ENCODE measurements around the gene EEA1.
A peak's percentile ranks its signal among the peaks of the same experiment; 100 is the strongest.

Gene EEA1

DNA sequence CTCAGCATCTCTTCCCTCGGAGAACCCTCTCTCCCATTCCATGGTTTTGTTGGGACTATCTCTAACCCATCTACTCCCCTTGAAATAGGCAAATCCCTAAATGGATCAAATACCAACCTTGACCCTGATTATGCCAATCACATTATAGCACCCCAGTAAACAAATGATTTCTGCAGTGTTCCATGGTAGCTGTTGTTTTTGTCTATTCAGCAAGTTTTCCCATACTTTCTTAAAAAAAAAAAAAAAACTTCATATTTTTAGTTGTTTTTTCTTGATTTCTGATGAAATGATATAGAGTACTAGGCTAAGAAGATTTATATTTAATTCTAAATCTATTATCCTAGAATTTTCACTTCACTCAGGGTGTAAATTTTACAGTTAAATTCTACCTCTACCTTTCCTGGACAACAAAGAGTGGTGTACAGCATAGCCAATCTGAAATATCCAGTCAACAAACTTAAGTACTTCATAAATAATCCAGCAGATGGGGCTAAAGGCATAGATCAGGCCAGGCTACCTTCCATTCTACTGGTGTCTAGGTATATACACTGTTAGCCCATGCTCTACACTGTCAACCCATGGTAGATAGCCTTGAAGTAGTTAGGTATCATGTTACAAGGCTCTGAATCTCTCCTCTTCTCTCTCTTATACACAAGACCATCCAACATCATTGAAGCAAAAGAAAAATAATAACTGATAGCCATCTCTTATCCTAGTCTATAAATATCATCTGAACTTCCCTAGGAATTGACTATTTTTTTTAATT is 144.1 kb downstream of the EEA1 start:
- TF ChIP-seq, protein P1, sequence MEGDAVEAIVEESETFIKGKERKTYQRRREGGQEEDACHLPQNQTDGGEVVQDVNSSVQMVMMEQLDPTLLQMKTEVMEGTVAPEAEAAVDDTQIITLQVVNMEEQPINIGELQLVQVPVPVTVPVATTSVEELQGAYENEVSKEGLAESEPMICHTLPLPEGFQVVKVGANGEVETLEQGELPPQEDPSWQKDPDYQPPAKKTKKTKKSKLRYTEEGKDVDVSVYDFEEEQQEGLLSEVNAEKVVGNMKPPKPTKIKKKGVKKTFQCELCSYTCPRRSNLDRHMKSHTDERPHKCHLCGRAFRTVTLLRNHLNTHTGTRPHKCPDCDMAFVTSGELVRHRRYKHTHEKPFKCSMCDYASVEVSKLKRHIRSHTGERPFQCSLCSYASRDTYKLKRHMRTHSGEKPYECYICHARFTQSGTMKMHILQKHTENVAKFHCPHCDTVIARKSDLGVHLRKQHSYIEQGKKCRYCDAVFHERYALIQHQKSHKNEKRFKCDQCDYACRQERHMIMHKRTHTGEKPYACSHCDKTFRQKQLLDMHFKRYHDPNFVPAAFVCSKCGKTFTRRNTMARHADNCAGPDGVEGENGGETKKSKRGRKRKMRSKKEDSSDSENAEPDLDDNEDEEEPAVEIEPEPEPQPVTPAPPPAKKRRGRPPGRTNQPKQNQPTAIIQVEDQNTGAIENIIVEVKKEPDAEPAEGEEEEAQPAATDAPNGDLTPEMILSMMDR (IDR thresholded peaks at IDR 0.05; ENCODE audit: control insufficient read depth, extremely low read depth, insufficient read depth), result peak; percentile 63
- no peak overlapping the region for H3K4me3 ChIP-seq (ENCODE audit: low read depth, low read length)
- peak; percentile 69 for DNase-seq (ENCODE audit: low read depth)

DNA sequence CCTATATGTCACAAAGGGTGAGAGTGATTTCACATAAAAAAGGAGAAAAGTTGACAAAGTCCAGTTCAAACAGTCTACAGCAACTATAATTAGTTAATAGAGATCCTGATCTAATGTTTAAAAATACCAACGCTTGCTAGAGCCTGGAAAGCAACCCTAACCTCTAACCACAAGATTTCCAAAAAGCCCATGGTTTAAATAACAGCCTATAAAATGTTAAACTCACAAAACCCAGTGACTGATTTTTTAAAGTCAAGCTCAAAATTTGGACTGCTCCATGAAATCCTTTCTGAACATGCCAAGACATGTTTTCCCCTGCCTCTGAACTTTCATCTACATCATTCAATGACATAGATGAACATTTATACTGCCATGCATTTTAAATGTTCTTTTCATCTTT is 144.7 kb downstream of the EEA1 start:
- no peak for DNase-seq (ENCODE audit: low read depth)
- TF ChIP-seq, protein P1 (IDR thresholded peaks at IDR 0.05; ENCODE audit: control insufficient read depth, extremely low read depth, insufficient read depth), result no peak
- no peak overlapping the region for H3K4me3 ChIP-seq (ENCODE audit: low read depth, low read length)

DNA sequence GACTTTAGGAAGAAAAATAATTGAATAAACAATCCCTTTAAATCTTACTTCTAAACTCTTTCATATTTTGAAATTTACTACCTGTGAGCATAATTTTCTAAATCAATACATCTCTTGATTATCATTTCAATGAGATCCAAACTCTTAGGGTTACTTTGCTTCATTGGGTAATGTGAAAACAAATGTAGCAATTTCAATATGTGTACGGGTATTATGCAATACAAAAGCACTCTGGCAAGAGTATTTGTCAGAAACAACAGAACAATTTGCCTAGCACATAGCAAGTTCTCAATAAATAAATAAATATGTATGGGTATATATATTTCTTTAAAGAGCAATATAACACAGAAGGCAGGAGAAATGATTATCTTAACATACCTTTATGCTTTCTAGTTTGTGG is 149.2 kb downstream of the EEA1 start:
- H3K4me3 ChIP-seq (ENCODE audit: low read depth, low read length), result no peak overlapping the region
- no peak for DNase-seq (ENCODE audit: low read depth)
- TF ChIP-seq, protein P1 (IDR thresholded peaks at IDR 0.05; ENCODE audit: control insufficient read depth, extremely low read depth, insufficient read depth), result no peak

DNA sequence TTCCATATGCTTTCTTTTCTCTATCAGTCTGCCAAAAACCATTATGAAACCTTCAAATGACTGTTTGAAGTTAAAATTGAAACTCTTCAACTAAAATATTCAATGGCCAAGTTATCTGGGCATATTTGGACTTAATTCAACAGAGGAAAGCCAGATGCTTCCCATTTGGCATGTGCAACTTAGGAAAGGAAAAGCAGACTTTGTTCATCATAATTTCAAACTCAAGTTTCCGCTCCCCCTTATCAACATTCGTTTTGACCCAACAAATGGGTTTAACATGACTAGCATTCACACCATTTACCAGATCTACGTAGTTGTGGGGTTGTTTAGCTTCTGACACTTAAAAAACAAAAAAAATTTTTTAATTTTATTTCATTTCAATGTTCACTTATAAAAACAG is 150.6 kb downstream of the EEA1 start:
- TF ChIP-seq, protein P1 (IDR thresholded peaks at IDR 0.05; ENCODE audit: control insufficient read depth, extremely low read depth, insufficient read depth), result no peak

DNA sequence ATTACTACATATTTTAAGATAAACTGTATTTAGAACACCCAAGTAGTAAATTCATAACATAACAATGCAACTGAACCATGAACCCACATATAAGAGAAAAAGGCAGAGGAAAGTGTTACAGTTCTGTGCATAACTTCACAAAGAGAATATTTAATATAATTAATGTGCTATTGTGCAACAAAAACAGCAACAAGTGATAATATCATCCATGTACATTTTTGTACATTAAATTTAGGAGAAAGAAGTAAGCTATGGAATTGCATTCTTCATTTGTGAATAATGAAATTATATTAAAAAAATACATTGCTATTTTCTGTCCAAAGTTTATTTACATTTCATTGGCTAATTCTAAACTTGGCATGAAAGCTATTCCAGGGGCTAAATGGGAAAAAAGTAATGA is 153.7 kb downstream of the EEA1 start:
- TF ChIP-seq, protein P1 (IDR thresholded peaks at IDR 0.05; ENCODE audit: control insufficient read depth, extremely low read depth, insufficient read depth), result no peak
- no peak overlapping the region for H3K4me3 ChIP-seq (ENCODE audit: low read depth, low read length)
- no peak for DNase-seq (ENCODE audit: low read depth)

More for the DNA sequence above, 150.6 kb downstream of the EEA1 start:
- no peak for DNase-seq (ENCODE audit: low read depth)
- H3K4me3 ChIP-seq (ENCODE audit: low read depth, low read length), result no peak overlapping the region

DNA sequence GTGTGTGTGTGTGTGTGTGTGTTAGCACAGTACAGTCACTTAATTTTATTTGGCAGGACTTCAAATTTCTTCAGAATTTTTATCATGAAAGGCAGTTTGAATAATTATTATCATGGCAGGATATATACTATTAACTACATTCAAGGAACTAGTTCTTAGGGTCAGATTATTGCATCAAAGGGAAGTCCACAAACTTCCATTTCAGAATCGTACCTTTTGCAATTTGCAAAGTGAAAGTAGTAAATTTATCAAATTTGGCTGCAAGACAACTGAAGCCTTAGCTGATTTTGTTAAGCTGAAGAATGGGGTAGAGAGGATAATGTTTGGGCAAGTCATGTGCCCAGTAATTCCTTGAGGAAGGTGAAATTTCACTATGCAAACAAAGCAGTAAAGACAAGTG is 158.1 kb downstream of the EEA1 start:
- no peak overlapping the region for H3K4me3 ChIP-seq (ENCODE audit: low read depth, low read length)
- TF ChIP-seq, protein P1 (IDR thresholded peaks at IDR 0.05; ENCODE audit: control insufficient read depth, extremely low read depth, insufficient read depth), result no peak
- no peak for DNase-seq (ENCODE audit: low read depth)
